Measurements from ENCODE around the gene PCDH11X.
A peak's percentile ranks its signal among the peaks of the same experiment; 100 is the strongest.

PCDH11X gene

Small RNA genes lying within 50 kb of the gene (small RNA-seq; reads per million reads assigned to genes)
- gene RNU2-26P, result 1.3 reads per million, percentile 47 among the genes with 10 or more reads in this experiment
